SK-N-MC (cell line): ENCODE data around the gene TENT5C.

Experiments used
- EZH2 ChIP-seq: fragments of 200-600 bp; sonication (generic); IDR thresholded peaks from one replicate; pipeline ENCODE4 v1.6.1; 2017; ENCODE audit warnings: antibody characterized with exemption
- FOXP2 ChIP-seq: optimal IDR thresholded peaks from 2 replicates; pipeline ENCODE3; 2011; ENCODE audit warnings: mild to moderate bottlenecking, moderate library complexity; ENCODE audit not compliant: insufficient read depth; ENCODE audit errors: extremely low read length, control extremely low read depth
- POLR2AphosphoS5 ChIP-seq: IDR thresholded peaks from 2 replicates; pipeline ENCODE4 v1.6.1; 2012; ENCODE audit warnings: mild to moderate bottlenecking, low read depth, low read length, borderline replicate concordance

- no peak for TF ChIP-seq POLR2AphosphoS5
- no peak for TF ChIP-seq EZH2
- no peak for TF ChIP-seq FOXP2
Measured at GRCh38 chr1:117653195-117653594, 47.3 kb downstream of the TENT5C start.
